HG03175 (cell line): ENCODE measurements around the gene OTOF.

Experiments
- ATAC-seq: cut with Tn5 transposase; IDR thresholded peaks from one replicate; pipeline ENCODE4 v1.9.1; 2021; ENCODE audit warnings: mild to moderate bottlenecking, moderate library complexity; ENCODE audit not compliant: unreplicated experiment

The OTOF gene

GRCh38 chr2:26454561-26455001 lies 23.3 kb downstream of the OTOF start:
- ATAC-seq: no peak

DNA sequence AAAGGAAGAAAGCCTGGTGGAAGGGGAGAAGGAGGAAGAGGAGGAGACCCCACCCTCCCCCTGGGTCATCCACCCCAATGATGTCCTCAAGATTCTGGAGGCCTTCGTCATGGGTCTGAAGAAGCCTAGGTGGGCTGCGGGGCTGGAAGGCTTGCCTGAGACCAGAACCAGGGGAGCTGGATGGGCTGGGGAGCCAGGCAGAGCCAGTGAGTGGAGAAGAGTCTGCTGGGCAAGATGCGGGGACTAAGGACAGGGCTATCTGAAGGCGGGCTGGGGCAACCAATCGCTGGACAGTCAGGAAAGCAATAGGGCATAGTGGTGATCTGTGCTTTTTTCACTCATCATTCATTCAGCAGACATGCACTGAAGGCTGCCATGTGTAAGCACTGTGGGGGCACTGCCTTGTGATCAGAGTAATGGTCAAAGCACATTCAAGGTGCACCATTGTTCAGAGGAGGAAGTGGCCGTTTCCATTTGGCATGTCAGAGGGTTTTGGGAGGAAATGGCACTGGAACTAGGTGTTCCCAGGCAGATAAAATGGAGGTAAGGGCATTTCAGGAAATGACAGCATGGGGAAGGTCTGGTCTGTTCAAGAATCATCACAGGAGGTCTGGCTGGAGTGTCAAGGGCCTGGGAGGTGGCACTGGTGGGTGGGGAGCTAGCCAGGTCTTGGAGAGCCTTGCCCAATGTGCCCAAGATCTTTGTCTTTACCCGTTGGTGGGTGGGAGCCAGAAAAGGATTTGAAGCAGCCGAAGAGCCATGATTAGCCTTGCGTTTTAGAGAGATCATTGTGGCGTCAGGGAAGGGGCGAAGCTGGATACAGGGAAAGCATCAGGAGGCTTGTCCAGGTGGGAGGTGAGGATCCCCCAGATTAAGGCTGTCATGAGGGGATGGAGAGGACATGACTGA lies 24.2 kb downstream of the OTOF start:
- no peak for ATAC-seq

DNA sequence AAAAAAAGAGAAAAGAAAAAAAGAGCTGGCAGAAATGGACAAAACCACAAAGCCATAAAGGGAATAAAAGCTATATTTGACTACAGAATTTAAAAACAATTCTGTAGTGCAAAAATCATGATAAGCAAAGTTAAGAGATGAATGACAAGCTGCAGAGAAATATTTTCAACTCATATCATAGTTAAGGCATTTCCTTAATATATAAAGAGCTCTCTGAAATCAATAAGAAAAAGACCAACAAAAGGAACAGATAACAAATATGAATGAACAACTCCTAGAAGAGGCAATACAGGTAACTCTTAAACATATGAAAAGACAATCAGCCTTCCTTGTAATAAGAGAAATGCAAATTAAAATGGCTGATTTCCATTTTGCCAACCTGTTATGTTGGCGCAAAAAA lies 26.2 kb downstream of the OTOF start:
- ATAC-seq: no peak

DNA sequence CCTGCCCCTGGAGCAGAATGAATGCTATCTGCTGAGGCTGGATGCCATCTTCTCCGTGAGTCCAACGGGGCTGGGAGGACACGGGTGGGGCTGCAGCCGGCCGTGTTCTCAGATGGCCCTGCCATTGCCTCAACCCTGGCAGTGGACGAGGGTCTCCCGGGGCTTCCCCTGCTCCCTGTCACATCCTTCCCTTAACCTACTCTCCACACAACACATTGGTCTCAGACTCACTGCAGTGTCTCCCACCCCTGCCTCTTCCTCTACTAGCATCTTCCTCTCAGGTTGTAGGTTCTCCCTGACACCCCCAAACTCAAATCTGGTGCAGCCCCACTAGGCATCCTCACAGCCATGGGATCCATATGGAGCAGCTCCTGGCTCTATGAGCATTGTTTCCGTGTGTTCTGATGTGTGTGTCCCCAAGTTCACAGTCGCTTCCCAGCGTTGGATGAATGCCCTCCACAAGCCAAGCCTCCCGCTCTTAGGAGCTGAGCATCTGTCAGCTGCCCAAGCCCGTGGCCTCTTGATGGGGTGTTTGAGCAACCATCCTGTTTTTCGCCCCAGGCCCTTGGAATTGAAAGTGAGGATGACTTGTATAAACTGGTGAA lies 27.8 kb downstream of the OTOF start:
- no peak for ATAC-seq

DNA sequence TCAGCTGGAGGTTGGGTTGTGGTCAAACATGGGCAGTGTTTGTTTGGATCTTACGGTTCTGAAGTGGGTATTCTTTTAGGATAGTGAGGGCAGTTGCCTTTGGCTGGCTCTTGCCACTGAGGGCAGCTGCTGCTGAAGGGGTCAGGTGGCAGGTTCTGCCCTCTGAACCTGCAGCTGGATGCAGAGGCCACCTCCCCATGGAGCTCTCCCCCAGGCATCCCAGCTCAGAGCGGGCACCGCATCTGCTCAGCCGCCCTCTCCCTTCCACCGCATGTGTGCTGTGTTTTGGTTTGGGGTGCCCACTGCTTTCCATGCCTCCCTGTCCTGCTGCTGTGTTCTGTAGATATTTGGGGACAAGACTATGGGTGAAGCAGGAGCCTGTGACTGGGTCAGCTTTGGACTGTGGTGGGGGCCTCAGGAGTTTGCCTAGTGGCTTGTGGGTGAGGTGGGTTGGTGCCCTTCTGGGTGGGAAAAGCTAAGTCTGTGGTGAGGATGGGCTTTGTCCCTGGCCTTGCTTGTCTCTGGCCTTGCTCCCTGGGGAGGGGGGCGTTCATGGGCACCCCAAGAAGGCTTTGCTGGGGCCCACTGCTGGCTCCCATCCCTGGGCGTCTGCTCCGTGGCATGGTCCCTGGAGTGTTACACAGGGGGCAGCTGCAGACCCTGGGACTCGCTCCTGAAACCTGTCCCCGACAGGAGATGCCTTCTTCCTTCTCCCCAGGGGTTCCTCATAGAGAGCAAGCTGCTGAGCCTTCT lies 28.5 kb downstream of the OTOF start:
- no peak for ATAC-seq

GRCh38 chr2:26448651-26449050 lies 29.3 kb downstream of the OTOF start:
- ATAC-seq: no peak

GRCh38 chr2:26444236-26444635 lies 33.7 kb downstream of the OTOF start:
- no peak for ATAC-seq

DNA sequence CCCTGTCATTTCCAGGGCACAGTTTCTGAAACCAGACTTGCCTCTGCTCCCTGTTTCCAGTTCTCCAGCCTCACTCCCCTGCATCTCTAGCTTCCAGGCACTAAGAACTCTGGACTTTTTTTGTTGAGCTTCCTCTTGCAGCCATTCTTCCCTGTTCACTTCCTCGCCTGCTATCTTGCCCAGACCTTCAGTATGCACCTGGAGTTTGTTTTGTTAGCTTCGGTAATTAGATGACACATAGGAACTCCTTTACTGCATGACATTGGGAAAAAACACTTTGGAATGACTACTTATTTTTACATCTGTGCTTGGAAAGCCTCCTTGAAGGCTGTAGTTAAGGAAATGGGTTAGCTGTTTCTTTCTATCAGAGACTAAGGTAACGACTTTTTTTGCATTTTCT lies 35.2 kb downstream of the OTOF start:
- no peak for ATAC-seq

DNA sequence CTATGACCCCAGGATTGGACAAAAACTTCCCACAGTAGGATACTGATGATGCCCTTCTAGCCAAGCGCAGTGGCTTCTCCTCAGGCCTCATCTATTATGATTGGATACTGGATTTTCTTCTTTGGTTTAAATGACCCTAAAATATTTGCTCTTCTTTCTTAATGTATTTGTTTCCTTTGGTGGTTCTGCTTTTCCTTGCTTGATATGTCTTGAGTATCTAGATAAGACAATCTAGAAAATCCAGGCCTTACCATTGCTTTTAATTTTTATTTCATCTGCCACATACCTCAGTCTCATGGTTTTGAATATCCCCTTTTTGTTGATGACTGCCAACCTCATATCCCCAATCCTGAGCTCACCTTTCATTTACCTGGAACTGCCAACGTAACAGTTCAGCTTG lies 35.6 kb downstream of the OTOF start:
- ATAC-seq: no peak

DNA sequence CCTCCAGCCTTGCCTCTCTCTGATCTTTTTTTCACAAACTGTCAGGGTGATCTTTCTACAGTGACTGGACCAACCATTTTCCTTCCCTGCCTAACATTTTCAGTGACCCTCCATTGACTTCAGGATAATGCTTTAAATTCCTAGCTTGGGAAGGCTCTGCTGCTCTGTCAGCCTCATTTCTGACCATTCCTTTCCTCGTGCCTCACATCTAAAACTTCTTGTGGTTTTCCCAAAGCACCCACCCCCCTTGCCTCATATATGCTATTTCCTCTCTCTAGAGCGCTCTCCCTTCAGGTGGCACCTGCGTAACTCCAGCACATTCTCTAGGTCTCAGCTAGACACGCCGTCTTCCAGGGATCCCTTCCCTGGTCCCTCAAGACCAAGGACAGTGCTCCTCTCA lies 39.0 kb downstream of the OTOF start:
- no peak for ATAC-seq

DNA sequence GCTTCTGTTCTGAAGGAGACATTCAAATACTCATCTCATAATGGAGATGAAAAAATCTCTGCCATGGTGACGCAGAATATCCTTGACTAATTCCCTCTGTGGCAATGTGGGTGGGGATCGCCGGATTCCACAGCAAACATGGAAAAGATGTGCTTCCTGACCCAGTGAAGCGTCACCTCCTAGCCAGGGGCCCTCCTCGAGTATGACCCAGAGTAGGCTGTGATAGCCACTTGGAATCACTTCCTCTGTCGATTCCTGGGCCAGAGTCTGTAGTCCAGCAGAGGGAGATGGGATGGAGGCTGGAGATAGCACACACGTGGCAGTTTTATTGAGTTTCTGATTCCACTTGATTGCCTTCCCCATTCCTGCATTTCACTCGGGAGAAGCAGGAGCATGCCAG lies 39.4 kb downstream of the OTOF start:
- no peak for ATAC-seq

- no peak for ATAC-seq
Observed at GRCh38 chr2:26435106-26435505, 42.8 kb downstream of the OTOF start.

DNA sequence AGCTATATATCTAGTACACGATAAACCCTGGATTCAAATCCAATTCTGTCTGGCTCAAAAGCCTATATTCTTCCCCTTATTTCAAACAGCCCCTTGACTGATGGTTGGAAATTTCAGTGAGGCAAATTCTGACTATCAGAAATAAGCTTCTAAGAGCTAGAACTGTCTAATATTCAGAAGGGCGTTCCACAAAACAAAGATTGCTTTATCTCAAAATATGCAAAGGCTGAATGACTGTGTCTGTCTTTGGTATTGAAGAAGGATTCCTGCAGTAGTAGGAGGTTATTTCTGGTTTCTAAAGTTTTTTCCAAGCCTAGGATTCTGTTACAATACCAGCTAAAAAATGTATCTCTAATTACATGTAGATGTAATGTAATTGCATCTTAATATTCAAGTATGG lies 45.1 kb downstream of the OTOF start:
- ATAC-seq: no peak

GRCh38 chr2:26432363-26432762 lies 45.6 kb downstream of the OTOF start:
- ATAC-seq: no peak

DNA sequence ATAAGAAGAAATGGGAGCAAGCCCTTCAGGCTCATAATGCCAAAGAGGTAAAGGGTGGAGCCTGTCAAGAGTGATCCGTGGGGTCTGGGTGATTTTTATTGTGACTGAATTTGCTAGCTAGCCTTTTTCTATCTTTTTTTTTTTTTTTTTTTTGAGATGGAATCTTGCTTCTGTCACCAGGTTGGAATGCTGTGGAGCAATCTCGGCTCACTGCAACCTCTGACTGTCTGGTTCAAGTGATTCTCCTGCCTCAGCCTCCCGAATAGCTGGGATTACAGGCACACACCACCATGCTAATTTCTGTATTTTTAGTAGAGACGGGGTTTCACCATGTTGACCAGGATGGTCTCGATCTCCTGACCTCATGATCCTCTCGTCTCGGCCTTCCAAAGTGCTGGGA lies 47.1 kb downstream of the OTOF start:
- ATAC-seq: no peak

GRCh38 chr2:26429779-26430578 lies 47.9 kb downstream of the OTOF start:
- no peak for ATAC-seq

GRCh38 chr2:26428846-26429245 lies 49.1 kb downstream of the OTOF start:
- ATAC-seq: no peak

GRCh38 chr2:26424221-26424620 lies 53.7 kb downstream of the OTOF start:
- ATAC-seq: no peak

- ATAC-seq: no peak
Observed at GRCh38 chr2:26423750-26424149, 54.2 kb downstream of the OTOF start.

GRCh38 chr2:26422947-26423629 lies 54.8 kb downstream of the OTOF start:
- ATAC-seq: no peak
